Tibial nerve (tissue), 4 donors: ENCODE results near the gene KIF2C.

Experiments
- EP300 ChIP-seq, 2 donors: sonication (generic); formaldehyde crosslinking; IDR thresholded peaks; one replicate each; pipeline ENCODE4 v1.6.1; 2017; ENCODE audit warnings: antibody characterized with exemption in 2 of 2, mild to moderate bottlenecking in 1 of 2
- POLR2A ChIP-seq, 2 donors: fragments of 450-650 bp; IDR thresholded peaks; one replicate each; pipeline ENCODE4 v1.6.1; 2017; ENCODE audit warnings: antibody characterized with exemption in 2 of 2, mild to moderate bottlenecking in 2 of 2, moderate library complexity in 2 of 2
- TF ChIP-seq, protein P1 (sequence below), 5 experiments: fragments of 200-600 bp in 3 of 5; fragments of 450-650 bp in 2 of 5; sonication (generic) in 3 of 5; IDR thresholded peaks; one replicate each; pipeline ENCODE4 v1.5.1; 2016 to 2019; ENCODE audit warnings: antibody characterized with exemption in 5 of 5, mild to moderate bottlenecking in 3 of 5, moderate library complexity in 2 of 5

DNA sequence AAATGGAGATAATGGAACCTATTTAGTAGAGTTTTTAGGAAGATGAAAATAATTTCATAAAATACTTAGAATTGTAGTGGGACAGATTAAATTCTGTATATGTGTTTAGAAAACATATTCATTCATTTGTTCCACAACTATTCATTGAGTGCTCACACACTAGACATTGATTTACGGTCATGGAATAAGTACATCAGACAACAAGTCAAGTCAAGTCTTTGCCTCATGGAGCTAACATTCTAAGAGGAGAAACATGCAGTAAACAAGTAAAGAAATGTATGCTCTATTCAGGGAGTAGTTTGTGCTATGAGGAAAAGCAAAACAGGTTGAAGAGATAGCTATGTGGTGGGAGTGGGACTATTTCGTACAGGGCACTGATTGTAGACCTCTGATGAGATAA is 77.7 kb downstream of the KIF2C start:
- TF ChIP-seq, protein P1, sequence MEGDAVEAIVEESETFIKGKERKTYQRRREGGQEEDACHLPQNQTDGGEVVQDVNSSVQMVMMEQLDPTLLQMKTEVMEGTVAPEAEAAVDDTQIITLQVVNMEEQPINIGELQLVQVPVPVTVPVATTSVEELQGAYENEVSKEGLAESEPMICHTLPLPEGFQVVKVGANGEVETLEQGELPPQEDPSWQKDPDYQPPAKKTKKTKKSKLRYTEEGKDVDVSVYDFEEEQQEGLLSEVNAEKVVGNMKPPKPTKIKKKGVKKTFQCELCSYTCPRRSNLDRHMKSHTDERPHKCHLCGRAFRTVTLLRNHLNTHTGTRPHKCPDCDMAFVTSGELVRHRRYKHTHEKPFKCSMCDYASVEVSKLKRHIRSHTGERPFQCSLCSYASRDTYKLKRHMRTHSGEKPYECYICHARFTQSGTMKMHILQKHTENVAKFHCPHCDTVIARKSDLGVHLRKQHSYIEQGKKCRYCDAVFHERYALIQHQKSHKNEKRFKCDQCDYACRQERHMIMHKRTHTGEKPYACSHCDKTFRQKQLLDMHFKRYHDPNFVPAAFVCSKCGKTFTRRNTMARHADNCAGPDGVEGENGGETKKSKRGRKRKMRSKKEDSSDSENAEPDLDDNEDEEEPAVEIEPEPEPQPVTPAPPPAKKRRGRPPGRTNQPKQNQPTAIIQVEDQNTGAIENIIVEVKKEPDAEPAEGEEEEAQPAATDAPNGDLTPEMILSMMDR (IDR thresholded peaks at IDR 0.05): no peak
- TF ChIP-seq POLR2A (IDR thresholded peaks at IDR 0.05) (no peak), EP300 (IDR thresholded peaks at IDR 0.05) (no peak)
